Stimulated activated CD4-positive, alpha-beta T cell treated with anti-CD3 and anti-CD28 coated beads, Interleukin-4, amount 100 ng/mL, for 1 hour (primary cell): ENCODE results near the gene TAF13.
A peak's percentile ranks its signal among the peaks of the same experiment; 100 is the strongest.
"Not testable (repeated sequence)": the region's sequence is repeated elsewhere in the genome, so short reads cannot be mapped to it uniquely, and the experiment has no call there.

Experiments used
- DNase-seq: peaks from one replicate; pipeline ENCODE4 v3.0.0-alpha.2; 2020

Gene TAF13

DNA sequence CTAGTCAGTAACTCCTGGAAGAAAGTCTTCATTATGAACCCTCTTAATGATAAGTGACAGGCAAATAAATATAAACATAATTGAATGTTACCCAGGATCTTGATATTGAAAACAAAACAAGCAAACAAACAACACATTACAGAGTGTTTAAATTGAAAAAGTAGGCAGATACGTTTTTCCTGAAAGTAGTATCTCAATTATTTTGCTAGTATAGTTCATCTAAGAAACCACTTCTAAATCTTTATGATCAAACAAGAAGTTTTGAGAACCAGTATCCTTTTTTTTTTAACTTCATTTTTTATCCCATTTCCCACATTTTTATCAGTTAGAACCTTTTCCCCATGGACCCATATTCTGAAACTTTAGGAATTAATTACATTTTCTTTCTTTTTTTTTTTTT is 30.2 kb downstream of the TAF13 start:
- no peak for DNase-seq

- DNase-seq, result peak; percentile 93
These were observed 34.0 kb downstream of the TAF13 start, which contains the start of gene WDR47 for GRCh38 chr1:109041621-109042468. Gene WDR47 (minus strand): TSS chr1:109042102. CDS start chr1:109023512, 18,590 bp downstream.

GRCh38 chr1:109040989-109041620 is 34.7 kb downstream of the TAF13 start:
- peak; percentile 30 for DNase-seq

DNA sequence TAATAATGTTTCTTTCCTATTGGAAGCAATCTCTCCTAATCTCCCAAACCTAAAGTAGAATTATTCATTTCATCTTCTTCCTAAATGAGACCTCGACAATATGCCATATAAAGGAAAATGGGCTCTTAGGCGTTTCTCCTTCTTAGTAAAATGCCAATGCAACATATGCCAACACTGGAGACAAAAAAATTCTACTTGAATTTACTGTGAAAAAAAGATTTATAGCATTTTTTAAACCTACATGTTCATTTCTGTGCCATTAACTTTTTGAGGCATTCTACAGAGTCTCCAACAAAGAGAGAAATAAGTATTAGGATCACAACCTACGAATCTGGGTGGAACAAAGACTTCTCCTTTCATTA is 35.2 kb downstream of the TAF13 start:
- DNase-seq, result no peak

GRCh38 chr1:109034382-109034781 is 41.4 kb downstream of the TAF13 start:
- DNase-seq, result no peak

GRCh38 chr1:109029493-109029892 is 46.3 kb downstream of the TAF13 start:
- DNase-seq, result not testable (repeated sequence)

DNA sequence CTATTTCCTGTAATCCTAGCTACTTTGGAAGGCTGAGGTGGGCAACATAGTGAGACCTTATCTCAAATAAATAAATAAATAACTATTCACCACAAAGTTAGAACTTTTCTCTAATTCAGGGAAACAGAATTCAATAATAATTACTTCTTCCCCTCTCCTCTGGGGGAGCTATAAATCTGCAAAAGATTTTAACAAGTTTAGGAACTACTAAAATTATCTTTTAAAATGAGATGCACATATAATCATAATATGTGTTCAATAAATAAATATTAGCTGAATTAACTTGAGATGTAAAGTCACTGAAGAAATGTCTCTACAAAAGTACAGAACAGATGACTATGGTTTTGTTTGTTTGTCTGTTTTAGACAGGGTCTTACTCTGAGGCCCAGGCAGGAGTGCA is 48.0 kb downstream of the TAF13 start:
- no peak for DNase-seq

DNA sequence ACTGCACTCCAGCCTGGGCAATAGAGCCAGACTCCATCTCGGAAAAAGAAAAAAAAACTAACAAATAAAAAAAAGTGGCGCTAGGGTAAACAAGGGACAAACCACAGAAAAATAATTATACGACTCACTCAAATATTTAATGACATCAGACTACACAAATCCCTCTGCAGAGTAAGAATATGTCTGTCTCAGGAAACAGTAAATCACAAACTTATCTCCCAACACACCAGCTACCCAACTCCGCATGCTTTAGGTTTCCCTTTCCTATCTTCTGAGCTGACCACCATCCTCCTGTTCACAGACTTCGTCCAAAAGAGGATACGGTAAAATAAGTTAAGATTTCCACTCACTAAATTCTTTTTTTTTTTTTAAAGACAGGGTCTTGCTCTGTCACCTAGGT is 50.1 kb downstream of the TAF13 start:
- DNase-seq, result no peak

GRCh38 chr1:109024646-109025045 is 51.2 kb downstream of the TAF13 start:
- no peak for DNase-seq

- no peak for DNase-seq
These were observed 55.0 kb downstream of the TAF13 start for GRCh38 chr1:109020693-109021257.

DNA sequence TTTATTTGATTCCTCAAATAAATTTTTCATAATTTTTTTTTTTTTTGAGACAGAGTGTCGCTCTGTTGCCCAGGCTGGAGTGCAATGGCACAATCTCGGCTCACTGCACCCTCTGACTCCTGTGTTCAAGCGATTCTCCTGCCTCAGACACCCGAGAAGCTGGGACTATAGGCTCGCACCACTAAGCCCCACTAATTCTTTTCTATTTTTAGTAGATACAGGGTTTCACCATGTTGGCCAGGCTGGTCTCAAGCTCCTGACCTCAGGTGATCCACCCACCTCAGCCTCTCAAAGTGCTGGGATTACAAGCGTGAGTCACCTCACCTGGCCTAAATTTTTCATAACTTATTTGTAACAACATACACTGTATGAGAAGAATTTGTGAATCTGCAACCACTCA is 58.1 kb downstream of the TAF13 start:
- not testable (repeated sequence) for DNase-seq

- no peak for DNase-seq
These were observed 58.7 kb downstream of the TAF13 start for GRCh38 chr1:109017134-109017533.
